Osteocyte (in vitro differentiated cells): Measurements from ENCODE around the gene GGT6. TPM values are rescaled to one million over a fixed set of nuclear protein-coding genes. Genes with fewer than 3 reads are reported as not detected.

Source experiments
- DNase-seq: peaks from one replicate; pipeline ENCODE4 v3.0.0; 2021; ENCODE audit warnings: mixed read lengths; ENCODE audit not compliant: unreplicated experiment; ENCODE audit errors: extremely low spot score
- H3K27ac Mint-ChIP-seq: one replicate; pipeline ENCODE4 v1.8.0; 2021; ENCODE audit warnings: mild to moderate bottlenecking, mixed read lengths; ENCODE audit not compliant: unreplicated experiment
- H3K27me3 Mint-ChIP-seq: one replicate; pipeline ENCODE4 v1.8.0; 2021; ENCODE audit warnings: mixed read lengths; ENCODE audit not compliant: unreplicated experiment
- H3K36me3 Mint-ChIP-seq: one replicate; pipeline ENCODE4 v1.8.0; 2021; ENCODE audit warnings: mixed read lengths; ENCODE audit not compliant: unreplicated experiment
- H3K4me1 Mint-ChIP-seq: one replicate; pipeline ENCODE4 v1.8.0; 2021; ENCODE audit warnings: mixed read lengths; ENCODE audit not compliant: unreplicated experiment
- H3K4me3 Mint-ChIP-seq: one replicate; pipeline ENCODE4 v1.8.0; 2021; ENCODE audit warnings: mild to moderate bottlenecking, moderate library complexity, mixed read lengths; ENCODE audit not compliant: unreplicated experiment
- H3K9me3 Mint-ChIP-seq: one replicate; pipeline ENCODE4 v1.8.0; 2021; ENCODE audit warnings: mixed read lengths; ENCODE audit not compliant: unreplicated experiment
- total RNA-seq: library from RNA; stranded (reverse); gene quantifications from 2 replicates; pipeline ENCODE4 v1.2.1, GENCODE V29; 2021
- TF ChIP-seq, protein P1 (sequence below): fragments of 200-600 bp; sonication (generic); IDR thresholded peaks from 2 replicates; pipeline ENCODE4 v1.5.0; 2021; ENCODE audit warnings: antibody characterized with exemption, mild to moderate bottlenecking, moderate library complexity

The GGT6 gene
- total RNA-seq, 1 donor from 2014 or later: not detected

DNA sequence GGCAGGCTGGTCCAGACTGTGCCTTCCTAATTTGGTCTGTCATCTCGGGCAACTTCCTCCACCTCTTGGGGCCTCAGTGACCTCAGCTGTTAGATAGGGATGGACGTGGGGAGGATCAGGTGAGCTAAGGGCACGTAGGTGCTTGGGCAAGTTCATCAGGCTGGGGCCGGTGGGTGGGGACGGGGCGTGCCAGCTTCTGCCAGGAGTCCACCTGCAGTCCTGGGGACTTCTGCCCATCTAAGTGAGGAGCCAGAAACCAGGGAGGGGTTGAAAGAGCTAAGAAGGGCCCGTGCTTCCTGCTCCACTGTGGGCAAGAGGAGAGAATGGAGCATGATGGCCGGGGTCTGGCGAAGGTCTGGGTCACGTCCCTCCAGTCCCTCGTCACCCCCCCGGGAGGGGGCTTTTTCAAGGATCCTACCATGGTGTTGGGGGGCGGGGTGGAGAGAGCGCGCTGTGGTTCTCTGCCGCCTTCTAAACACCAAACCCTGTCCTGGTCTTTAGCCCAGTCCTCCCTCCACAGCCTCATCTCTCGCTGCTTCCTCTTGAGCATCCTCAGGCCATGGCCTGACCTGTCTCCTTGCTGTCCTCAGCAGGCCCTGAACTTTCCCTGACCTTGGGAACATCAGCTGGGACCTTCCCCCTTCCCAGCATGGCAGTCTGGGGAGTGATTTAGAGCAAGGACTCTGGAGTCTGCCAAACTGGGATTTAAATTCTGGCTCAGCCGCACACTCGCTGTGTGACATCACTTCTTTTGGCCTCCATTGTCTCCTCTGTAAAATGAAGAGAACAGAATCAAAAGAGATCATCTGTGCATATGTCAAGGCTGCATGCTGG, 40.1 kb downstream of the GGT6 start:
- peaks cover 2% of the 10 kb centered on the region for H3K27me3 Mint-ChIP-seq
- no peaks in the 10 kb centered on the region for H3K4me1 Mint-ChIP-seq
- H3K36me3 Mint-ChIP-seq: no peaks in the 10 kb centered on the region
- TF ChIP-seq, protein P1, sequence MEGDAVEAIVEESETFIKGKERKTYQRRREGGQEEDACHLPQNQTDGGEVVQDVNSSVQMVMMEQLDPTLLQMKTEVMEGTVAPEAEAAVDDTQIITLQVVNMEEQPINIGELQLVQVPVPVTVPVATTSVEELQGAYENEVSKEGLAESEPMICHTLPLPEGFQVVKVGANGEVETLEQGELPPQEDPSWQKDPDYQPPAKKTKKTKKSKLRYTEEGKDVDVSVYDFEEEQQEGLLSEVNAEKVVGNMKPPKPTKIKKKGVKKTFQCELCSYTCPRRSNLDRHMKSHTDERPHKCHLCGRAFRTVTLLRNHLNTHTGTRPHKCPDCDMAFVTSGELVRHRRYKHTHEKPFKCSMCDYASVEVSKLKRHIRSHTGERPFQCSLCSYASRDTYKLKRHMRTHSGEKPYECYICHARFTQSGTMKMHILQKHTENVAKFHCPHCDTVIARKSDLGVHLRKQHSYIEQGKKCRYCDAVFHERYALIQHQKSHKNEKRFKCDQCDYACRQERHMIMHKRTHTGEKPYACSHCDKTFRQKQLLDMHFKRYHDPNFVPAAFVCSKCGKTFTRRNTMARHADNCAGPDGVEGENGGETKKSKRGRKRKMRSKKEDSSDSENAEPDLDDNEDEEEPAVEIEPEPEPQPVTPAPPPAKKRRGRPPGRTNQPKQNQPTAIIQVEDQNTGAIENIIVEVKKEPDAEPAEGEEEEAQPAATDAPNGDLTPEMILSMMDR: no peak
- no peak overlapping the region for H3K27ac Mint-ChIP-seq
- DNase-seq: no peak
- no peak overlapping the region for H3K4me3 Mint-ChIP-seq
- H3K9me3 Mint-ChIP-seq: no peaks in the 10 kb centered on the region

DNA sequence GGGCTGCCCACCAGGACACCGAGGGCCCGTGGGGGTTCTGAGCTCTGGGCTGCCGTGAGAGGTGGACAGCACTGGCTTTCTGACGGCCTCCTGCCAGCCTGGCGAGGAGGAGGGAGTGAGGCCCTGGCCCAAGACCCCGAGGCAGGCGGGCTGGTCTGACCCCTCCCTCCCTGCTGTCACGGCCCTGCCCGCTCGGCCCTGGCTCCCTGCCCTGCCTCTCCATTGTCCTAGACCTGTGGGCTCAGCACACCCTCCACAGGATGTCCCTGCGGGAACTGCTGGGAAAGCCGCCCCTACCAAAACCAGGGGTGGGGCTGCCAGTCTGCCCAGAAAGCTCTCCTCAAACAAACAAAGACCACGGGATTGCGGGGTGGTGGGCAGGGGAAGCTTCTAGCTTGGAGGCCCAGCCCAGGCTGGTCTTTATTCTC, 41.0 kb downstream of the GGT6 start:
- Mint-ChIP-seq H3K36me3 (no peaks in the 10 kb centered on the region), H3K4me3 (no peak overlapping the region), H3K4me1 (no peaks in the 10 kb centered on the region), H3K9me3 (no peaks in the 10 kb centered on the region), H3K27me3 (peaks cover 2% of the 10 kb centered on the region), H3K27ac (no peak overlapping the region)
- TF ChIP-seq, protein P1: no peak
- no peak for DNase-seq

- Mint-ChIP-seq H3K27ac (no peak overlapping the region), H3K27me3 (peaks cover 2% of the 10 kb centered on the region), H3K9me3 (no peaks in the 10 kb centered on the region), H3K4me3 (no peak overlapping the region), H3K4me1 (no peaks in the 10 kb centered on the region), H3K36me3 (no peaks in the 10 kb centered on the region)
- TF ChIP-seq, protein P1: no peak
- no peak for DNase-seq
These were observed 41.5 kb downstream of the GGT6 start for GRCh38 chr17:4518901-4519300.

DNA sequence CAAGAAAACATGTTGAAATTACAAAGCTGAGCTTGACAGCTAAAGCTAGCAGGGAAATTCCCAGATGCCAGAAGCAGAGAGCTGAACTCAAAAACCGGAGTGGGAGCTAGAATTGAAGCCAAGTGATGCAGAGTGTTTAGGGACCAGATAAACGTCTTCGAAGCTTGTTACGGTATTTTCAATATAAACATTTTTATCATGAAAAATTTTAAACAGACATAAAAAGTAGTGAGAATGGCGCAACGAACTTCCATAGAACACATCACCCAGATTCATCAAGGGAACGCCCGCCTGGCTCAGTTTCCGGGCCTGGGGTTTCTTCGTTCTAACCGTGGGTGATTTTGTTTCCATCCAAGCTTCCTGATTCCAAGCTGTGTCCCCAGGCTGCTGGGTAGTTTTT, 43.6 kb downstream of the GGT6 start:
- TF ChIP-seq, protein P1: no peak
- Mint-ChIP-seq H3K4me3 (no peak overlapping the region), H3K27ac (no peak overlapping the region), H3K36me3 (no peaks in the 10 kb centered on the region), H3K9me3 (no peaks in the 10 kb centered on the region), H3K4me1 (no peaks in the 10 kb centered on the region), H3K27me3 (peaks cover 2% of the 10 kb centered on the region)
- DNase-seq: no peak

DNA sequence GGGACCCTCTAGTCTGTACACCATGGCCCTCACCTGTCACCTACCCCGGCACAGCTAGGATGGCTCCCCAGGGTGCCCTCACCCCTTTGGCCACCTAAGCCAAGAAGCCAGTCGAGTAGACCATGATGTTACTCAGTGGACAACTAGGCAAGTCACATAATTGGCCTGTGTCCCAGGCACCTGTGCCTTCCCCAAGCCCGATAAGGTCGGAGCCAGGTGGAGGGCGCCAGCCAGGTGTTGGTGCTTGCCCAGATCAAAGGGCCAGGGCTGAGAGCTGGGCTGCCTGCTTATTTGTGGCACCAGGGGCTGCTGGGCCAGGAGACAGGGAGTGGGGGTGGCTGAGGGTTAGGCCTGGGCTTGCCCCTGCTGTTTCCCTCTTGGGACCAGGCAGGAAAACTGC, 44.9 kb downstream of the GGT6 start:
- TF ChIP-seq, protein P1: no peak
- H3K36me3 Mint-ChIP-seq: no peaks in the 10 kb centered on the region
- H3K27ac Mint-ChIP-seq: no peak overlapping the region
- no peak for DNase-seq
- H3K9me3 Mint-ChIP-seq: no peaks in the 10 kb centered on the region
- no peaks in the 10 kb centered on the region for H3K4me1 Mint-ChIP-seq
- H3K4me3 Mint-ChIP-seq: no peak overlapping the region
- peaks cover 6% of the 10 kb centered on the region for H3K27me3 Mint-ChIP-seq
